Measurements from ENCODE around the gene ZNF576. TPM values are rescaled to one million over a fixed set of nuclear protein-coding genes. Genes with fewer than 3 reads are reported as not detected.

The ZNF576 gene
- total RNA-seq, 1 donor from 2014 or later = 21.9 TPM

GRCh38 chr19:43552616-43553015 lies 43.8 kb upstream of the ZNF576 start:
- intact Hi-C loops (cut with DNase I) = no loop called here
- TF ChIP-seq POLR2AphosphoS5 (IDR thresholded peaks at IDR 0.05; ENCODE audit: insufficient read depth in 1 of 2, low read depth in 1 of 2) (no peak), POLR2A (IDR thresholded peaks at IDR 0.05) (no peak)
- Histone ChIP-seq H3K27ac (no peak overlapping the region), H3K4me3 (no peak overlapping the region), H3K27me3 (no peaks in the 10 kb centered on the region), H3K36me3 (peaks cover 0 to 38% of the 10 kb centered on the region in 2 donors), H3K4me1 (no peaks in the 10 kb centered on the region), H3K9me3 (no peaks in the 10 kb centered on the region)
- DNase-seq (ENCODE audit: extremely low spot score in 2 of 2) = no peak

GRCh38 chr19:43553656-43554055 lies 42.7 kb upstream of the ZNF576 start:
- Histone ChIP-seq H3K4me1 (no peaks in the 10 kb centered on the region), H3K9me3 (no peaks in the 10 kb centered on the region), H3K4me3 (no peak overlapping the region), H3K27me3 (no peaks in the 10 kb centered on the region), H3K27ac (no peak overlapping the region), H3K36me3 (peaks cover 0 to 38% of the 10 kb centered on the region in 2 donors)
- no peak for DNase-seq (ENCODE audit: extremely low spot score in 2 of 2)
- no peak for TF ChIP-seq POLR2A (IDR thresholded peaks at IDR 0.05)
- intact Hi-C loops (cut with DNase I) = no loop called here

GRCh38 chr19:43554317-43554895 lies 42.0 kb upstream of the ZNF576 start:
- Histone ChIP-seq H3K9me3 (no peaks in the 10 kb centered on the region), H3K4me3 (no peak overlapping the region), H3K36me3 (peaks cover 0 to 38% of the 10 kb centered on the region in 2 donors), H3K4me1 (no peaks in the 10 kb centered on the region), H3K27me3 (no peaks in the 10 kb centered on the region), H3K27ac (no peak overlapping the region)
- TF ChIP-seq CTCF (IDR thresholded peaks at IDR 0.05) (no peak), POLR2A (IDR thresholded peaks at IDR 0.05) (no peak), POLR2AphosphoS5 (IDR thresholded peaks at IDR 0.05; ENCODE audit: insufficient read depth in 1 of 2, low read depth in 1 of 2) (no peak)
- no peak for DNase-seq (ENCODE audit: extremely low spot score in 2 of 2)
- intact Hi-C loops (cut with DNase I) = no loop called here

GRCh38 chr19:43555185-43555770 lies 41.1 kb upstream of the ZNF576 start:
- H3K27ac ChIP-seq = no peak overlapping the region
- no peaks in the 10 kb centered on the region for H3K27me3 ChIP-seq
- no peaks in the 10 kb centered on the region for H3K4me1 ChIP-seq
- TF ChIP-seq CTCF (IDR thresholded peaks at IDR 0.05) (peak in 1 of 3 experiments; percentile 23), POLR2A (IDR thresholded peaks at IDR 0.05) (no peak)
- H3K9me3 ChIP-seq = no peaks in the 10 kb centered on the region
- no peak overlapping the region for H3K4me3 ChIP-seq
- intact Hi-C loops (cut with DNase I) = no loop called here
- peaks cover 0 to 36% of the 10 kb centered on the region in 2 donors for H3K36me3 ChIP-seq
- no peak for DNase-seq (ENCODE audit: extremely low spot score in 2 of 2)

GRCh38 chr19:43560687-43561086 lies 35.7 kb upstream of the ZNF576 start:
- intact Hi-C loops (cut with DNase I) = loop anchor here (10.0 kb wide), 1 partner anchor 94 kb away; no protein-coding TSS in a partner anchor
- TF ChIP-seq POLR2AphosphoS5 (IDR thresholded peaks at IDR 0.05; ENCODE audit: insufficient read depth in 1 of 2, low read depth in 1 of 2) (no peak), CTCF (IDR thresholded peaks at IDR 0.05) (no peak), POLR2A (IDR thresholded peaks at IDR 0.05) (no peak)
- DNase-seq (ENCODE audit: extremely low spot score in 2 of 2) = no peak
- Histone ChIP-seq H3K4me1 (peaks cover 9% of the 10 kb centered on the region), H3K36me3 (peaks cover 0 to 6% of the 10 kb centered on the region in 2 donors), H3K27ac (no peak overlapping the region), H3K27me3 (no peaks in the 10 kb centered on the region), H3K4me3 (no peak overlapping the region), H3K9me3 (no peaks in the 10 kb centered on the region)
